Dendritic cell treated with granulocyte-macrophage colony-stimulating factor and Interleukin-4, amounts not matched to agents 40 ng/mL and 50 ng/mL, for 4 days (primary cell): ENCODE measurements around the gene MRPL14.
"Not testable (repeated sequence)": the region's sequence is repeated elsewhere in the genome, so short reads cannot be mapped to it uniquely, and the experiment has no call there.

ENCODE experiments used
- H3K27ac Mint-ChIP-seq: one replicate; pipeline ENCODE4 v1.8.0; 2022; ENCODE audit warnings: mild to moderate bottlenecking, mixed read lengths
- H3K27me3 Mint-ChIP-seq: one replicate; pipeline ENCODE4 v1.8.0; 2022; ENCODE audit warnings: mild to moderate bottlenecking, mixed read lengths
- H3K36me3 Mint-ChIP-seq: one replicate; pipeline ENCODE4 v1.8.0; 2022; ENCODE audit warnings: low read depth, mixed read lengths
- H3K4me1 Mint-ChIP-seq: one replicate; pipeline ENCODE4 v1.8.0; 2022; ENCODE audit warnings: low read depth, mixed read lengths
- H3K4me3 Mint-ChIP-seq: one replicate; pipeline ENCODE4 v1.8.0; 2022; ENCODE audit warnings: mild to moderate bottlenecking, moderate library complexity, mixed read lengths
- H3K9me3 Mint-ChIP-seq: one replicate; pipeline ENCODE4 v1.8.0; 2022; ENCODE audit warnings: mixed read lengths
- intact Hi-C: fragments of 100-400 bp; cut with micrococcal nuclease; formaldehyde crosslinking; loops from one replicate; pipeline ENCODE4 v1.15.0; 2022

The MRPL14 gene

GRCh38 chr6:44157152-44157521 is 29.9 kb upstream of the MRPL14 start:
- no peaks in the 10 kb centered on the region for H3K27me3 Mint-ChIP-seq
- H3K36me3 Mint-ChIP-seq: peaks cover 29% of the 10 kb centered on the region
- H3K27ac Mint-ChIP-seq: no peak overlapping the region
- no peak overlapping the region for H3K4me3 Mint-ChIP-seq
- peaks cover 12% of the 10 kb centered on the region for H3K4me1 Mint-ChIP-seq
- intact Hi-C loops: no loop called here
- H3K9me3 Mint-ChIP-seq: no peaks in the 10 kb centered on the region

DNA sequence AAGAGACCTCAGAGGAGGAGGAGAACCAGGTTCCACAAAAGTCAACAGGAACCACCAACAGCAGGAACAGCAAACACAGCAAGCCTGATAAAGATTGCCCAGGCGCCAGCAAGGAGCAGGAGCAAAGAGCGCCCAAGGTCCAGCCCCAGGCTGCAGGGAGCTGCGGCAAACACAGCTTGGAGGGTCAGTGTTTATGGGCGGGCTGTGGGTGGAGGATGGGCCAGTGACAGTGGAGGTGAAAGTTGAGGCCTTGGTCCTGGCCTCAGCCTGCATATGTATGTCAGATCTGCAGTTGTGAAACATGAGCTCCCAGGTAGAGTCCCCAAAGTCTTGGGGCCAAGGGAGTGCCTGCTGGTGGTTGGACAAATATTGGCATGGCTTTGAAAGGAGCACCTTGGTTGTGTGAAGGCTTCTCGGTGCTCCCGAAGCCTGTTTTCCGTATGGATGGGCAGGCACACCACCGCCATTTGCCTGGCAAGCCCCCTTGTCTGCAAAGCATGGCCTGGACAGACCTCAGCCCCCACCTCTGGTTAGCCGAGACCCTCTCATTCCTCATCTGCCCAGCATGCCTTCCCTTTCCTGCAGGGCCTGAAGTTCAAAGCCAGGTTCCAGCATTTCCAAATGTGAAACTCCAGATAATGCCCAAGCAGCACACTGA is 29.4 kb upstream of the MRPL14 start:
- Mint-ChIP-seq H3K27ac (no peak overlapping the region), H3K4me1 (peaks cover 14% of the 10 kb centered on the region)

DNA sequence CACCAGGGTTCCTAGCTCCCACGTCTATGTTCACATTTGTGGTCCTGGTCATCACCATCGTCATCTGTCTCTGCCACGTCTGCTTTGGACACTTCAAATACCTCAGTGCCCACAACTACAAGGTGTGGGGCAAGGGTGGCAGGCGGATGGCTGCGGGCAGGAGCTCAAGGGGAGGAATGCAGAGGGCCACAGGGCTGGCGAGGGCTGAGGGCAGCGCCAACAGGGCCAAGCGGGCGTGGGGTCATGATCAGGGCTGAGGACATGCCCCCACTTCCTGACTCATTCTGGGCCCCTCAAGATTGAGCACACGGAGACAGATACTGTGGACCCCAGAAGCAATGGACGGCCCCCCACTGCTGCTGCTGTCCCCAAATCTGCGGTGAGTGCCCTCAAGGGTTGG is 26.8 kb upstream of the MRPL14 start:
- peaks cover 46% of the 10 kb centered on the region for H3K36me3 Mint-ChIP-seq
- intact Hi-C loops: loop anchor here (5.0 kb wide), 1 partner anchor 183 kb away; no protein-coding TSS in a partner anchor
- no peak overlapping the region for H3K27ac Mint-ChIP-seq
- H3K27me3 Mint-ChIP-seq: no peaks in the 10 kb centered on the region
- no peak overlapping the region for H3K4me3 Mint-ChIP-seq
- H3K4me1 Mint-ChIP-seq: peaks cover 16% of the 10 kb centered on the region
- H3K9me3 Mint-ChIP-seq: no peaks in the 10 kb centered on the region

More for the DNA sequence above, 29.4 kb upstream of the MRPL14 start:
- Mint-ChIP-seq H3K4me3 (no peak overlapping the region), H3K27me3 (no peaks in the 10 kb centered on the region), H3K9me3 (no peaks in the 10 kb centered on the region), H3K36me3 (peaks cover 29% of the 10 kb centered on the region)
- intact Hi-C loops: no loop called here

DNA sequence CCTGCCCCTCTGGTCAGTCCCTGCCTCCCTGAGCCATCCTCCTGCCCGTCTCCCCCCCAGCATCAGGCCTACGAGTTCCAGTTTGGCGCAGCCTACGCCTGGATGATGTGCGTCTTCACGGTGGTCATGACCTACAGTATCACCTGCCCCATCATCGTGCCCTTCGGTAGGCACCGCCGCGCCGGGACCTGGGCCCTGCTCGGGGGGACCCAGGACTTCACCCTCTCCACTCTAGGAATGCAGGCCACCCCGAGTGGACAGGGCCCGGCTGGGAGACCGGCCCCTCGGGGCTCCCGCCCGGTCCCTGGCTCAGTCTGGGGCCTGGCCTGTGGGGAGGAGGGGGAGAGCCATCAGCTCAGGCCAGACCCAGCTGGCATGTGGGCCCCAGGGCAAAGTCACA is 25.3 kb upstream of the MRPL14 start:
- peaks cover 61% of the 10 kb centered on the region for H3K36me3 Mint-ChIP-seq
- no peaks in the 10 kb centered on the region for H3K27me3 Mint-ChIP-seq
- intact Hi-C loops: loop anchor here (1.0 to 5.0 kb wide), 2 partner anchors 55 to 185 kb away; no protein-coding TSS in a partner anchor
- no peak overlapping the region for H3K27ac Mint-ChIP-seq
- H3K4me1 Mint-ChIP-seq: peaks cover 16% of the 10 kb centered on the region
- H3K4me3 Mint-ChIP-seq: no peak overlapping the region
- H3K9me3 Mint-ChIP-seq: no peaks in the 10 kb centered on the region

DNA sequence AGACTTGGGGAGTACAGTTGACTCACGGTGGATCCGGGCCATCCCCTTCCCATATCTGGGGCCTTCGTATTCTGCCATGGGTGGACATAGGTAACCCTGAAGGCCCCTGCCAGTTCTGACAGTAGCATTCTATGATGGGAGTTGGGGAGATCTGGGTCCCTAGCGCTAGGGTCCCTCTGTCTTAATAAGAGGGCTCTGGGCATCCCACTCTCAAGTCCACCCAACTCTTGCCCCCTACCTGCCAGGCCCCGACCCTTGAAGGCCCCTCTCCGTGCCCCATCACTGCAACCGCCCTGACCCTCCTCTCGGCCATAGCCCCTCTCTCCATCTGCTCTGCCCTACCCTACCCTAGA is 24.8 kb upstream of the MRPL14 start:
- Mint-ChIP-seq H3K9me3 (no peaks in the 10 kb centered on the region), H3K36me3 (peaks cover 65% of the 10 kb centered on the region), H3K4me3 (no peak overlapping the region), H3K27ac (no peak overlapping the region), H3K27me3 (no peaks in the 10 kb centered on the region), H3K4me1 (peaks cover 16% of the 10 kb centered on the region)
- intact Hi-C loops: loop anchor here (1.0 to 5.0 kb wide), 2 partner anchors 55 to 185 kb away; no protein-coding TSS in a partner anchor

DNA sequence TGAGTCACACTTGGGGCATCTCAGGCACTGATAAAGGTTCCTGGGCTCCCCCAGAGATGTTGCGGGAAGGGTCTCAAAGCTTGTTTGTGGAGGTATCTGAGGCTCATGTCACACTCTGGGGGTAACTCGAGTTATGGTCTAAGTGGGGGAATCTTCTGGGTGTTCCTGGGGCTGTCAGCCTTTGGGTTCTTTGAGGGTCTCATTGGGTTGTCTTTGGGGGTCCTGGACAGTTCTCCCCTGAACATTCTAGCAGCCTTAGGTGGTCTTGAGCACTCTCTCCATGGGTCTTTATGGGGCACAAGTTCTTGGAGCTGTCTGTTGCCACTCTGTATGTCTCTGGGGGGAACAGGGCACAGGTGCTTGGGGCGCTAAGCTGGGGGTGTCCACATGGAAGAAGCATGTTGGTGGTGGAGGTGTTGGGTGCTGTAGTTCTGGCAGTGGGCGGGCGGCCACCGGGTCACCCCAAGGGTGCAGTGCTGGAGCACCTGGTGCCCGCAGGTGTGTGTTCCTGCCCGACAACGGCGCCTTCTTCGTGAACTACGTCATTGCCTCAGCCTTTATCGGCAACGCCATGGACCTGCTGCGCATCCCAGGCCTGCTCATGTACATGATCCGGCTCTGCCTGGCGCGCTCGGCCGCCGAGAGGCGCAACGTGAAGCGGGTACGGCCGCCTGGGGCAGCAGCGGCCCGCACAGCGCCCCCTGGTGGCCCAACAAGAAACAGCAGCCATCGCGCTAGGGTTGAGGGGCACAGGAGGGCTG is 24.3 kb upstream of the MRPL14 start:
- peaks cover 14% of the 10 kb centered on the region for H3K4me1 Mint-ChIP-seq
- H3K36me3 Mint-ChIP-seq: peaks cover 71% of the 10 kb centered on the region
- no peak overlapping the region for H3K27ac Mint-ChIP-seq
- no peaks in the 10 kb centered on the region for H3K9me3 Mint-ChIP-seq
- no peak overlapping the region for H3K4me3 Mint-ChIP-seq
- no peaks in the 10 kb centered on the region for H3K27me3 Mint-ChIP-seq
- intact Hi-C loops: loop anchor here (1.0 to 5.0 kb wide), 2 partner anchors 54 to 186 kb away; no protein-coding TSS in a partner anchor

DNA sequence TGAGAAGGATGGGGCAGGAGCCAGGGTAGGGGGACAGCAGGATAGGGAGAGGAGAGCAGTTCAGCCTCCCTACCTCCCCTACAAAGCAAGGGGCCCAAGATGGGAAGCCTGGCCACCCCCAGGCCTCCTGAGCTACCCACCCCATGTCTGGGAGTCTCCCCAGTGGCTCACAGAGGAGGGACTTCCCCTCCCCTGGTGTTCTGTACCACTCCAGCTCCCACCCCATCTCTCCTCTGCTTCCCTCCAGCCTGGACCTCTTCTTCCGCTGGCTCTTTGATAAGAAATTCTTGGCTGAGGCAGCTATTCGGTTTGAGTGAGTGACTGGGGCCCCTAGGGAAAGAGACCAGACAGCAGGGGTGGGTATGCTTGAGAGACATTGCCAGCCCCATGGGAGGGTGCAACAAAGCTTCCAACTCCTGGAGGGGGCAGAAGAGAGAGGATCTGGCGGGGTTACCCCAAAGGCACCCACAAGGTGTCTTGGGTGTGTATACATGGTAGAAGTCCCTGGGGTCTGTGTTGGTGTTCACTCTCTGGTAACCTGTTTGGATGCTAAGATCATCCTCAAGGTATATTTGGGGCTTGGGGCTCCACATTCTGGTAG is 23.2 kb upstream of the MRPL14 start:
- H3K4me3 Mint-ChIP-seq: no peak overlapping the region
- H3K9me3 Mint-ChIP-seq: no peaks in the 10 kb centered on the region
- no peak overlapping the region for H3K27ac Mint-ChIP-seq
- intact Hi-C loops: loop anchor here (5.0 kb wide), 1 partner anchor 187 kb away; no protein-coding TSS in a partner anchor
- H3K27me3 Mint-ChIP-seq: no peaks in the 10 kb centered on the region
- H3K4me1 Mint-ChIP-seq: peaks cover 9% of the 10 kb centered on the region
- H3K36me3 Mint-ChIP-seq: peaks cover 78% of the 10 kb centered on the region

GRCh38 chr6:44149369-44150012 is 22.2 kb upstream of the MRPL14 start:
- no peaks in the 10 kb centered on the region for H3K9me3 Mint-ChIP-seq
- H3K36me3 Mint-ChIP-seq: peaks cover 74% of the 10 kb centered on the region
- H3K4me1 Mint-ChIP-seq: peaks cover 6% of the 10 kb centered on the region
- H3K4me3 Mint-ChIP-seq: no peak overlapping the region
- H3K27me3 Mint-ChIP-seq: no peaks in the 10 kb centered on the region
- intact Hi-C loops: loop anchor here (5.0 kb wide), 1 partner anchor 188 kb away; no protein-coding TSS in a partner anchor
- no peak overlapping the region for H3K27ac Mint-ChIP-seq

DNA sequence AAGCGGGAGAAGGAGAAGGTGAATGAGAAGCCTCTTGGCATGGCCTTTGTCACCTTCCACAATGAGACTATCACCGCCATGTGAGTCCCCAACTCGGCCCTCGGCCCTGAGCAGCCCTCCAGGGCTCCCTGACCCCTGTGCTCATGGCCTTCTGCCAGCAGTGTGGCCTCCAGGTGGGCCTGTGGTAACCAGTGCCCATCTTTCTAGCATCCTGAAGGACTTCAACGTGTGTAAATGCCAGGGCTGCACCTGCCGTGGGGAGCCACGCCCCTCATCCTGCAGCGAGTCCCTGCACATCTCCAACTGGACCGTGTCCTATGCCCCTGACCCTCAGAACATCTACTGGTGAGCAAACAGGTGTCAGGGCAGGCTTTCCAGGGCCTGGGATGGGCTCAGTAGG is 21.1 kb upstream of the MRPL14 start:
- peaks cover 4% of the 10 kb centered on the region for H3K4me1 Mint-ChIP-seq
- H3K4me3 Mint-ChIP-seq: no peak overlapping the region
- H3K36me3 Mint-ChIP-seq: peaks cover 75% of the 10 kb centered on the region
- no peaks in the 10 kb centered on the region for H3K27me3 Mint-ChIP-seq
- intact Hi-C loops: no loop called here
- H3K9me3 Mint-ChIP-seq: no peaks in the 10 kb centered on the region
- H3K27ac Mint-ChIP-seq: no peak overlapping the region

DNA sequence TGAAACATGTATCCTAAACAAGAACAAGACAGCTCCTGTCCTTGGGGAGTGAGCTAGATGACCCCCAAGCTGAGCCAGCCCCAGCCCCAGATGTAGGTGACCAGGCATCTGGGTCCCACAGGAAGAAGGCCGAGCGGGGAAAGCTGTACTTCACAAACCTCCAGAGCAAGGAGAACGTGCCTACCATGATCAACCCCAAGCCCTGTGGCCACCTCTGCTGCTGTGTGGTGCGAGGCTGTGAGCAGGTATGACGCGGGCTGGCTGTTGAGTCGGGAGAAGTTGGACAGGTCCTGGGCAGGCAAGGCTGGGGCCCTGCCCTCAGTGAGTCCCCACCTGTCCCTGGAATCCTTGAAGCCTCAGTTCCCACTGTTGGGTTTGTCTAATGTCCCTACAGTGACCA is 20.0 kb upstream of the MRPL14 start:
- H3K4me1 Mint-ChIP-seq: peaks cover 4% of the 10 kb centered on the region
- no peak overlapping the region for H3K27ac Mint-ChIP-seq
- no peak overlapping the region for H3K4me3 Mint-ChIP-seq
- H3K36me3 Mint-ChIP-seq: peaks cover 75% of the 10 kb centered on the region
- intact Hi-C loops: no loop called here
- H3K27me3 Mint-ChIP-seq: no peaks in the 10 kb centered on the region
- no peaks in the 10 kb centered on the region for H3K9me3 Mint-ChIP-seq

- Mint-ChIP-seq H3K4me3 (no peak overlapping the region), H3K27ac (no peak overlapping the region), H3K36me3 (peaks cover 80% of the 10 kb centered on the region), H3K4me1 (peaks cover 3% of the 10 kb centered on the region), H3K9me3 (no peaks in the 10 kb centered on the region), H3K27me3 (no peaks in the 10 kb centered on the region)
- intact Hi-C loops: no loop called here
Measured at GRCh38 chr6:44146685-44147084, 19.4 kb upstream of the MRPL14 start.

- Mint-ChIP-seq H3K36me3 (peaks cover 88% of the 10 kb centered on the region), H3K9me3 (no peaks in the 10 kb centered on the region), H3K27ac (no peak overlapping the region), H3K27me3 (no peaks in the 10 kb centered on the region), H3K4me1 (no peaks in the 10 kb centered on the region), H3K4me3 (no peak overlapping the region)
- intact Hi-C loops: no loop called here
Measured at GRCh38 chr6:44145839-44146238, 18.6 kb upstream of the MRPL14 start.

- intact Hi-C loops, H3K27me3 Mint-ChIP-seq, H3K4me3 Mint-ChIP-seq, H3K4me1 Mint-ChIP-seq, H3K9me3 Mint-ChIP-seq, H3K27ac Mint-ChIP-seq: not testable (repeated sequence)
- peaks cover 89% of the 10 kb centered on the region for H3K36me3 Mint-ChIP-seq
Measured at GRCh38 chr6:44144536-44144935, 17.3 kb upstream of the MRPL14 start.

- Mint-ChIP-seq H3K4me1 (peaks cover 4% of the 10 kb centered on the region), H3K36me3 (peaks cover 89% of the 10 kb centered on the region), H3K4me3 (no peak overlapping the region), H3K27ac (no peak overlapping the region), H3K9me3 (no peaks in the 10 kb centered on the region), H3K27me3 (no peaks in the 10 kb centered on the region)
- intact Hi-C loops: no loop called here
Measured at GRCh38 chr6:44143731-44144130, 16.5 kb upstream of the MRPL14 start.
